NCI-H2107 treated with DMSO at 0.1 percent for 48 hours (cell line): Measurements from ENCODE around the gene GTF2IRD1.
"Not testable (repeated sequence)": the region's sequence is repeated elsewhere in the genome, so short reads cannot be mapped to it uniquely, and the experiment has no call there.

ENCODE experiments used
- DNase-seq: peaks from one replicate; lab custom pipeline; 2025; ENCODE audit not compliant: unreplicated experiment; lab: John Stamatoyannopoulos, UW

GTF2IRD1 gene

DNA sequence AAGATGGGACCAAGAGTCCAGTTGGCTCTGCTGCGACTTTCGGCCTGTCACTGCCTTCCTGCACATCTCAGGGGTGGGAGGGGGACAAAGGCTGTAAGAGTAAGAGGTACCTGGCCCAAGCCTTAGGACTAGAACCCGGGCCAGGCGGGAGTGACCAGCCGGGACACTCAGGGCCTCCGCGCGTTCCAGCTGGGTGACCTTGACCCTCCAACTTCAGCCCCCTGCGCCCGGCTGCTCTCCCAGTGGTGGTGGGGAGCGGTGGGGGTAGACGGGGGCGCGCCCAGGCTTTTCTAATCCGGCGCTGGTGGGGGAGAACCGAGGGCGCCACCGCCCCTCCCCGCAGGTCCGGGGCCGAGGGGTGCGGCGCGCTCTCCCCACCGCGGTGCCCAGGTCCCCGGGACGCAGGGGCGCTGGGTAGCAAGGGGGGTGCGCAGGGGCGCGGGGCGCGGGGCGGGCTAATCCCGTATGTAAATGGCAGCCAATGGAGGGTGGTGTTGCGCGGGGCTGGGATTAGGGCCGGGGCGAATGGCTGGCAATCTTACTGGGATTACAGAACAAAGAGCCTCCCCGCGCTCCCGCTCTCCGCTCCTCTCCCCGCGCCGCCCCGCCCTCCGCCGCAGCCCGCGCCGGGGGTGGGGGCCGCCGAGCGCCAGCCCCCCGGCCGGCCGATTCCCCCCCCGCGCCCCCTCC is at the start of gene GTF2IRD1:
GTF2IRD1 (plus strand) TSS at position 585 of the 690 bp plus-strand sequence. CDS start 54,175 bp downstream, outside the sequence.
- DNase-seq: peak; percentile 54

DNA sequence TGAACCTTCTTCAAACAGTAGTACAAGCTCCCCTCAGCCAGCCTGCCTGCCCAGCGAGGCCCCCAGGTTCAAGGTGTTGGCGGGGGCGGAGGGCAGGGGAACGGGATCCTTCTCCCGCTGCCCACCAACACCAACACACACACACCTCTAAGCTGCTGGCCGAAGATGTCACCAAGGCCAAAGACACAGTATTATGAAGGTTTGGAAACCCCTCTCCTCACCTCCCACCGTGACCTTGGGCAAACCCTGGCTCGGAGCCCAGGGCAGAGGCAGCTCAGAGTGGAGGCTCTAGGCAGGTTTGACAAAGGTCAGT is 49.4 kb upstream of the GTF2IRD1 start:
- no peak for DNase-seq

DNA sequence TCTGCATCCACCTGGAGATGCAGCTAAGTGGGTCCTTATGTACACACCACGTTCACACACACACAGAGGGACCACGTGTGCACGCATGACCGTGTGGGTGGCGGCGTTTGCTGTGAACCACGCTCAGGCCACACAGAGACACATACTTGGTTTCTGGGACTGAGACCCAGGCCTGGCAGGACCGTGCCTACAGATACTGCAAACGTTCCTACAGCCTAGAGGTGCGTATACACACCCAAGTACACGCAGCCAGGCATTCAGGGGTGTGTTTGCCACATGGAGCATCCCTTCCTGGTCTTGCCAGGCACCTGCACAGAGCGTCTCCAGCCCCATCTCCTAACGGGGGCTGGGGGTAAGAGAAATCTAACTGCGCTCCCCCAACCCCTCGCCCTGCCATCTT is 49.0 kb upstream of the GTF2IRD1 start:
- no peak for DNase-seq

DNA sequence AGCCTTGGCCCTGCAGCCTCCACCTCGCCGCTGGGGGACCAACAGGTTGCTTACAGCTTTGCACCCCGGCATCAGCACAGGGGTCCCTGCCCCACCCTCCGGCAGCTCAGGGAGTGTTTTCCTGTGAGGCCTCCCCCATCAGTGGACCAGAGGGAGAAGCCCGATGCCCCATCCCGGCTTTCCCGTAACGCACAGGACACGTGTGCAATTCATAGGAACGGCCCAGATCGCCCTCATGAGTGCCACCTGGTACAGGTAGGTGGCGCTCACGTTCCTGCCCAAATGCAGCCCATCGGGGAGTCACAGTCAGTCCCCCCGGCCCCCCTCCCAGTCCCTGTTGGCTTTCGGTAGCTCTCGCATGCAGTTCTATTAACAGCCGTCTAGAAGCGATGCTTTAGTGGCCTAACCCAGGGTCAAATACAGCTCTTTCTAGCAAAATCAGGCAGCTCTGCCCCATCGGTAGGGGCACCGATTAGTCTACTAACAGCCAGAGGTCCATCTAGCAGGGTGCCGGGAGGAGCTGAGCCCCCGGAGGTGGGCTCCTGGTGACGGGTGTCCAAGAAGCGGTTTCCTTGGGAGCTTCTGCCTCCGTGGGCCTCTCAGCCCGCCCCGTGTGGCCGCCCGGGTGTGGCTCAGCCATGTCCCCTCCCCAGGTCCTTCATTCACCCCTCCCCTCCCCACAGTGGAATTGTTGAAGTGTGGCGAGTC is 48.4 kb upstream of the GTF2IRD1 start:
- no peak for DNase-seq

- DNase-seq: no peak
Observed at GRCh38 chr7:74405899-74406512, 47.7 kb upstream of the GTF2IRD1 start.

GRCh38 chr7:74407958-74408357 is 45.7 kb upstream of the GTF2IRD1 start:
- DNase-seq: no peak

DNA sequence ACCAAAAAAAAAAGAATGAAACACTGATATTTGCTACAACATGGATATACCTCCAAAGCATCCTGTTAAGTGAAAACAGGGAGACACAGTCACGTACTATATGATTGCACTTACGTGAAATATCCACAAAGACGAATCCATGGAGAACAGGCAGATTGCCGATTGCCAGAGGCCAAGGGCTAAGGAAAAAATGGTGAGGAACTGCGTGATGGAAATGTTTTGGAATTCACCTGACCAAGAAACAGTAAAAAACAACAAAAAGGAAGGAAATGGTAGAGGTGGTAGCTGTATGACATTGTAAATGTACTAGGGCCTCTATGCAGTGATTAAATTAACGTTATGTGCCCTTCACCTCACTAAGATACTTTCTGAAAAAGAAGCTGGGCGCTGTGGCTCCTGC is 44.1 kb upstream of the GTF2IRD1 start:
- no peak for DNase-seq

GRCh38 chr7:74410772-74411171 is 42.9 kb upstream of the GTF2IRD1 start:
- no peak for DNase-seq

DNA sequence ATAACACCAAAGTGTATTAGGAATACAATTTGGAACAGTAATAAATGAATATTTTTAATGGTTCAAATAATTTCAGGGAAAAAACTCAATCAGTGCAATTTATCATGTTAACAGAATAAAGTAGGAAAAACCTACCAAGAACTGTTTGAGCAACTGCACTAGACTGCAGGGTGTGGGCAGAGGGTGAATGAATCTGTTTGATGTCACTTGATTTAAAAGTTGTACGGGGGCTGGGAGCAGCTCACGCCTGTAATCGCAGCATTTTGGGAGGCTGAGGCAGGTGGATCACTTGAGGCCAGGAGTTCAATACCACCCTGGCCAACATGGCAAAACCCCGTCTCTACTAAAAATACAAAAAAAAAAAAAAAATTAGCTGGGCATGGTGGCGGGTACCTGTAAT is 42.1 kb upstream of the GTF2IRD1 start:
- DNase-seq: not testable (repeated sequence)

- no peak for DNase-seq
Observed at GRCh38 chr7:74412056-74412455, 41.6 kb upstream of the GTF2IRD1 start.

DNA sequence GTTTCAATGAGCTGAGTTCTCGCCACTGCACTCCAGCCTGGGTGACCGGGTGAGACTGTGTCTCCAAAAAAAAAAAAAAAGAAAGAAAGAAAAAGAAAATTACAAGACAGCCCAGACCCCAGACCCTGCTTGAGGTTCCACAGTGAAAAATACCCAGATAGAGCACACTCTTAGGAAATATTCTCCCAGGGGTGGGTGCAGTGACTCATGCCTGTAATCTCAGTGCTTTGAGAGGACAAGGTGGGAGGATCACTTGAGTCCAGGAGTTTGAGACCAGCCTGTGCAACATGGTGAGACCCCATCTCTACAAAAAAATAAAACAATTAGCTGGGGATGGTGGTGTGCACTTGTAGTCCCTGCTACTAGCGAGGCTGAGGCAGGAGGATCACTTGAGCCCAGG is 41.1 kb upstream of the GTF2IRD1 start:
- DNase-seq: no peak

DNA sequence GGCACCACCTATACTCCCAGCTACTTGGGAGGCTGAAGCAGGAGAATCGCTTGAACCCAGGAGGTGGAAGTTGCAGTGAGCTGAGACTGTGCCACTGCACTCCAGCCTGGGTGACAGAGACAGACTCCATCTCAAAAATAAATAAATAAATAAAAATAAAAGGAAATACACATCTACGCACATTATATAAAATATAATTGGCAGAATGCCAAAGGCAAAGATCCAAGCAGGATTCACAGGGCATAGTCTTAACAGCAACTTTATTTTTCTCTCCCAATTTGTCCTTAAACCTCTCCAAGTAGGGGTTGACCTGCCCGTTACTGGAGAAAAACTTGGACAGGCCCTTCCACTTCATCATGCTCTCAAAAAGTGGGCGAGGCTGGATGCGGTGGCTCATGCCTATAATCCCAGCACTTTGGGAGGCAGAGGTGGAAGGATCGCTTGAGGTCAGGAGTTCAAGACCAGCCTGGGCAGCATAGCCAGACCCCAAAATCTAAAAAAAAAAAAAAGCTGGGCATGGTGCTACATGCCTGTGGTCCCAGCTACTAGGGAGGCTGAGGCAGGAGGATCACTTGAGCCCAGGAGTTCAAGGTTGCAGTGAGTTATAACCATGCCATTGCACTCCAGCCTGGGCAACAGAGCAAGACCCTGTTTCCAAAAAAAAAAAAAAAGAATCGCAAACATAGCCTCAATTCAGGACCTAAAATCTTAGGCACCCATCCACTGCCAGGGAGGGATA is 38.9 kb upstream of the GTF2IRD1 start:
- DNase-seq: not testable (repeated sequence)

DNA sequence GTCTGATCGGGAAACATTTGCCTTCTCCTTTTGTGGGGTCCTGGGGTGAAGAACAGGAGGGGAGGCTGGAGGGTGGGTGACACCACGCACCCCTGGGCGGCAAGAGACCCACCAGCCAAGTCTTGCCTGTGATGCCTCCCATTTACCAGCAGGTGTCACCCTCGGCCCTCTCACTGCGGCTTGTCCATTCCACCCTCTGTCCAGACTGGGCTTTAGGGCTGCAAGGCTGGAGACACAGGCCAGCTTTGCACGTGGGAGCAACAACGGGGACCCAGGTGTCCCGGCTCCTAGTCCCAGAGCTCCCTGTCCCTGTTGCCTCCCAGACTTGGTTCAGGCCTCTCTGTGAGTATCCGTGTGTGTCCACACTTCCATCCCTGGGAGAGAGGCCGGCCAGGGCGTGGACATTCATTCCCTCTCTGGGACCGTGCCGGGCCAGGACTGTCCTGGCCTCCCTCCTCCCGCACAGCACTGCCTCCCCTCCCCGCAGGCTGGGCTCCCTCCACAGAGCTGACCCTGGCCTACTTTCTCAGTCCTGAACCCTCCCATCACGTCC is 36.2 kb upstream of the GTF2IRD1 start:
- DNase-seq: peak; percentile 47

DNA sequence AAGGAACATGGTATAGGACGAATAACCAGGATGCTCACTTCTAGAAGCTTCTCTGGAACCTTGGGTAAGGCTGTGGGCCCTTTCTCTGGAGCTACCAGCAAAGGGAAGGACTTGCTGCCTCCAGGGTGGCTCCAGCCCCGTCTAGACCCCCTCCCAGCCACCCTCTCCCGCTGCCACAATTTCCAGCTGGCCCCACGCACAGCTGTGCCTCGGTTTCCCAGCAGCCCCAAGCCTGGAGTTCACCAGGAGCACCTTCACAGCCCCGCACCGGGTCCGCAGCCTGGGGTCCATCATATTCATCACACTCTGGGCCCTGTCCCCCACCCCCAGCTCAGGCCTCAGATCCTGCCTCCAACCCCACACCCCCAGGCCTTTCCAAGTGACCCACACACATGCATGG is 35.6 kb upstream of the GTF2IRD1 start:
- DNase-seq: no peak

- no peak for DNase-seq
Observed at GRCh38 chr7:74418538-74418937, 35.2 kb upstream of the GTF2IRD1 start.

- DNase-seq: not testable (repeated sequence)
Observed at GRCh38 chr7:74419232-74419631, 34.5 kb upstream of the GTF2IRD1 start.

DNA sequence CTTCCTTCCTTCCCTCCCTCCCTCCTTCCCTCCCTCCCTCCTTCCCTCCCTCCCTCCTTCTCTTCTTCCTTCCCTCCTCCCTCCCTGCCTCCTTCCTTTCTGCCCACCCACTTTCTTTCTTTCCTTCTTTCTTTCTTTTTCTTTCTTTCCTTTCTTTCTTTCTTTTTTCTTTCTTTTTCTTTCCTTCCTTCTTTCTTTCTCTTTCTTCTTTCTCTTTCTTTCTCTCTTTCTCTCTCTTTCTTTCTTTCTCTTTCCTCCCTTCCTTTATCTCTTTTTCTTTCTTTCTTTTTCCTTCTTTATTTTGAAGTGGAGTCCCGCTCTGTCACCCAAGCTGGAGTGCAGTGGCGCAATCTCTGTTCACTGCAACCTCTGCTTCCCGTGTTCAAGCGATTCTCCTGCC is 33.7 kb upstream of the GTF2IRD1 start:
- no peak for DNase-seq

DNA sequence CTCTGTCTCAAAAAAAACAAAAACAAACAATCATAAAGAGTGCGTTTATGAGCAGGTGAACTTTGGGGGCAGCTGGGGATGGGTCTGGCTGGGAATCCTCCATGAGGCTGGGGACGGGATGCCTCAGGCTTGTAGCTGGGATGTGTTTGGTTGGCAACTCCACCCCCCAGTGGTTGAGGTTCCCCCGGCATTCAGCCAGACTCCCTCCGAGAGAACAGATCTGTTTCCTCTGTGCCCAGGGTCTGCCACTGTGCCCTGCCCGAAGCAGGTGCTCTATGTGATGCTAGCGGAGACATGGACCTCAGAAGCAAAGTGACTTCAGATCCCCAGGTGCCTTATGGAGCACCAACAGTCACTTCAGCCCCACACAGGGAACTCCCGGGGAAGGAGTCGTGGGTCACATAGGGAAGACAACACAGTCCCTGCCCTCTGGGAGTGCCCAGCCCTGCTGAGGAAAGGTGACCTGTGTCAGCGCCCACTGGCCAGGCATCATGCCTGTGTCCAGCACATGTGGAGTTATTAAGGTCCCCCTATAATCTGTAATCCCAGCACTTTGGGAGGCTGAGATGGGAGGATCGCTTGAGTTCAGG is 29.3 kb upstream of the GTF2IRD1 start:
- no peak for DNase-seq

- DNase-seq: no peak
Observed at GRCh38 chr7:74428023-74428422, 25.7 kb upstream of the GTF2IRD1 start.

DNA sequence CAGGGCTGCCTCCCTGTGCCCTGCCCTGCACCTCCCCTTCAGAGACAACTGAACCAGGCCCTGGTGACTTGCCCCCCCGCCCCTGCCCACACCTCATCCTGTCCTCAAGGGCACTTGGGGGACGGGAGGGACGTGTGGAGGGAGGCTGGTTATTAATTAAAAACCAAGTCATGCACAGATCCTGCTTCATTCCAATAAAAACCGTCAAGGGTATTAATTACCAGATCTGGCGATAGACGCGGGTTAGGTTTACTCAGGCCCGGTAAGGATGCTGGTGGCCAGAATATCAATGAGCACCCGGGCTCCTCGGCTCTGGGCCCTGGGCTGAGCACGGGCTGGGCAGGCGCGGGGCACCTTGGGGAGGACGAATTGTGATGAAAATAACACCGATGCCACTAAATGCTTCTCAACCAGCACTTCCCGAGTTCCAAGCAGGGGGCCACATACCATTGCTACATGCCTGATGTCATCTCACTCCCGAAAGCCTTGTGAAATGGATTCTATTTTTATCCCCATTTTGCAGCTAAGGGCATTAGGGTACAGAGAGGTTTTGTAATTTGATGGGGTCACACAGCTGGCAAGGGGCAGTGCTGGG is 24.5 kb upstream of the GTF2IRD1 start:
- DNase-seq: no peak

- DNase-seq: not testable (repeated sequence)
Observed at GRCh38 chr7:74430409-74430808, 23.3 kb upstream of the GTF2IRD1 start.
